GM21723 (cell line): ENCODE results near the gene ITPKB.
"Not testable (repeated sequence)": the region's sequence is repeated elsewhere in the genome, so short reads cannot be mapped to it uniquely, and the experiment has no call there.

Experiments
- ATAC-seq: cut with Tn5 transposase; IDR thresholded peaks from one replicate; pipeline ENCODE4 v1.9.1; 2021; ENCODE audit warnings: mild to moderate bottlenecking, moderate library complexity; ENCODE audit not compliant: unreplicated experiment

The ITPKB gene

DNA sequence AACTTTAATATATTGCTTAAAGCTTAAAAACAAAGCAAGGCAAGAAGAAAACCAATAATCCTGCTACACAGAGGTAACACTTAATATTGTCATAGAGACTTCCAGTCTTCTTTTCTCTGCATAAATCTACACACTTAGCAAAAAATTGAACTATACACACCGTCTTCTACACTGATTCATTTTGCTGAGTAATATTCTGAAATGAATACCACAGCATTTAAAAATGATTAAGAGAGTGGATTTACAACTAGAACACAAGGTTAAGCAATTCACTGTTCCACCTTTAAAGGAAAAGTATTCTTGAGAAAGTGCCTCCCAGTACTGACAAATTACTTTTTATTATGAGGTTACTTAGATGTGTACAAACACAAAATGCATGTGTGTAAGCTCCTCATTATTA lies 22.2 kb upstream of the ITPKB start:
- ATAC-seq = no peak

DNA sequence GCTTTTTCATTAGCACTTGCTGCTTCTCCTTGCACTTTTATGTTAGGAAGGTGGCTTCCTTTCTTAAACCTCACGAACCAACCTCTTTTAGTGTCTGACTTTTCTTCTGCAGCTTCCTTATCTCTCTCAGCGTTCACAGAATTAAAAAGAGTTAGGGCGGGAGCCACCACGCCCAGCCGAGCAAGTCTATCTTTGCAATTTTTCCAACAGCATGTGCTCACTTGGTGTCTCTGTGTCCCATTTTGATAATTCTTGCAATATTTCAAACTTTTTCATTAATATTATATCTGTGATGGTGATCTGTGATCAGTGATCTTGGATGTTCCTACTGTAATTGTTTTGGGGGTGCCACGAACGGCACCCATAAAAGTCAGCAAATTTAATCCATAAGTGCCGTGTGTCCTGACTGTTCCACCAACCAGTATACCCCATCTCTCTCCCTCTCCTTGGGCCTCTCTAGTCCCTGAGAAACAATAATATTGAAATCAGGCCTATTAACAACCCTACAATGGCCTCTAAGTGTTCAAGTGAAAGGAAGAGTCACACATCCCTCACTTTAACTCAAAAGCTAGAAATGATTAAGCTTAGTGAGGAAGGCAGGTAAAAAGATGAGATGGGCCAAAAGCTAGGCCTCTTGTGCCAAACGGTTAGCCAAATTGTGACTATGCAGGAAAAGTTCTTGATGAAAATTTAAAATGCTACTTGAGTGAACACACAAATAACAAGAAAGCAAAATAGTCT lies 15.9 kb upstream of the ITPKB start:
- ATAC-seq = no peak

DNA sequence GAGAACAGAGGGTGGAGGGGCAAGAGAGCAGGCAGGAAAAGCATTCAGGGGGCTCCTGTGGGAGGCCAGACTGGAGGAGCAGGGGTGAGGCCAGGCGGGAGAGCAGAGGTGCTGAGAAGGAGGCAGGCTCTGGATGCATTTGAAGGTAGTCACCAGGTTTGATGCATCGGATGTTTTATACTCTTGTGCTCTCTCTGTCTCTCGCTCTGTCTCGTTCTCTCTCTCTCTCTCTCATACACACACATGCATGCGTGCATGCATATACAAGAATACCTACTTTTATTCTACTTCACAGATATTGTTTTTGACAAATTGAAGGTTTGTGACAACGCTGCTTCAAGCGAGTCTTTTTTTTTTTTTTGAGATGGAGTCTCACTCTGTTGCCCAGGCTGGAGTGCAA lies 15.0 kb upstream of the ITPKB start:
- no peak for ATAC-seq

DNA sequence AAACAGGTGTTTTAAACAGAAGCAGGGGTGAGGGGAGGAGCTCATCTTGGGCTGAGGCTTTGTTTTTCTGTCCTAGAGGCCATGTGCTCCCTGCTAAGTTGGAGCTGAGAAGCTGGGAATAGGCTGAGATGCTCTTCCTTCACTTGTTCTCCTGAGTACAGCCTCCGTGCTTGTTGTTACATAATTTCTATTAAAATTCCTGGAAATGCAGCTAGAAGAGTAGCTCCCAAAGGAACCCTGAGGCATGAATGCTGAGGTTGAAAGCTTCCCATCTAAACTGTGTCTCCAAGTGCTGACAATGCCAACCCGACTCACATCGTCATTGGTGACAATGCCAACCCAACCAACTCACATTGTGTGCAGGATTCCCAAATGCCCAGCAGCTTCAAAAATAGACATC lies 12.6 kb upstream of the ITPKB start:
- ATAC-seq = no peak

DNA sequence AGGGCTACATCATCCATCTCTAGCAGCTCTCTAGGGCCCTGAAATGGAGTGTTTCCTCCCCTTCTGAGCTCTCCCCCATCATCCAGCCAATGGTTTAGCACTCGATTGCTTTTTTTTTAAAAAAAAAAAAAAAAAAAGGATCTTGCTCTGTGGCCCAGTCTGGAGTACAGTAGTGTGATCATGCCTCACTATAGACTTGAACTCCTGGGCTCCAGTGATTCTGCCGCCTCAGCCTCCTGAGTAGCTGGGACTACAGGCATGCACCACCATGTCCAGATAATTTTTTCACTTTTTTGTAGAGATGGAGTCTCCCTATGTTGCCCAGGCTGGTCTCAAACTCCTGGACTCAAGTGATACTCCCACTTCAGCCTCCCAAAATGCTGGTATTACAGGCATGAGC lies 12.1 kb upstream of the ITPKB start:
- ATAC-seq = no peak

DNA sequence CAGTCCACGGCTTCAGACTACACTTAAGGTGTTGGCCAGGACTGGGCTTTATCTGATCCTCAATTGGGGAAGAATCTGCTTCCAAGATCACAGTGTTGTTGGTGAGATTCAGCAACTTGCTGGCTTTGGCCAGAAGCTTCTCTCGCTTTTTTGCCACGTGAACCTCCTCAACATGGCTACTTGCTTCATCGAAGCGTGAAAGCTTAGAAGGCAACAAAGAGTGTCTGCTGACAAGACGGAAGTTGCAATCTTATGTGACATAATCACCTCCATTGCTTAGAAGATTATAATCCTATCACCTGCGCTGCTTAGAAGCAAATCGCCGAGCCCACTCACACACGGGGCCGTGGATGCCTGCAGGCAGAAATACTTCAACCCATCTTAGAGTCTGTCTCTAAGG lies 10.4 kb upstream of the ITPKB start:
- ATAC-seq = no peak

DNA sequence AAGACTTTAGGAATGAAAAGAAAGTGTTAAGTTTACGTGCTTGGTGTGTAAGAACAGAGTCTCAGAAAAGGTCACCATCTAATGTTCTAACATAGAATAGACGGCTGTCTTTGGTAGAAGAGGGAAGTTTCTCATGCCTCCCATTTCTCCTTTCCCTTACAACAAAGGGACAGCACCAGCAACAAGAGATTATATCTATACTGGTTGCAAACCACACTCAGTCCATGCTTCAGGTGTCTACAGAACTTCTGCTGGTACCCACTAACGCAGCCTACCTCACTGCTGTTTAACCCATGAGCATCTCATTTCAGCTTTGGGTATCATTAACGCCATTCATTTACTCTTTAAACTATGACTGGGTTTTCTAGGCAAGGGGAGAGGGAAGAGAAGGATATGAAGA lies 9.2 kb upstream of the ITPKB start:
- ATAC-seq = no peak

DNA sequence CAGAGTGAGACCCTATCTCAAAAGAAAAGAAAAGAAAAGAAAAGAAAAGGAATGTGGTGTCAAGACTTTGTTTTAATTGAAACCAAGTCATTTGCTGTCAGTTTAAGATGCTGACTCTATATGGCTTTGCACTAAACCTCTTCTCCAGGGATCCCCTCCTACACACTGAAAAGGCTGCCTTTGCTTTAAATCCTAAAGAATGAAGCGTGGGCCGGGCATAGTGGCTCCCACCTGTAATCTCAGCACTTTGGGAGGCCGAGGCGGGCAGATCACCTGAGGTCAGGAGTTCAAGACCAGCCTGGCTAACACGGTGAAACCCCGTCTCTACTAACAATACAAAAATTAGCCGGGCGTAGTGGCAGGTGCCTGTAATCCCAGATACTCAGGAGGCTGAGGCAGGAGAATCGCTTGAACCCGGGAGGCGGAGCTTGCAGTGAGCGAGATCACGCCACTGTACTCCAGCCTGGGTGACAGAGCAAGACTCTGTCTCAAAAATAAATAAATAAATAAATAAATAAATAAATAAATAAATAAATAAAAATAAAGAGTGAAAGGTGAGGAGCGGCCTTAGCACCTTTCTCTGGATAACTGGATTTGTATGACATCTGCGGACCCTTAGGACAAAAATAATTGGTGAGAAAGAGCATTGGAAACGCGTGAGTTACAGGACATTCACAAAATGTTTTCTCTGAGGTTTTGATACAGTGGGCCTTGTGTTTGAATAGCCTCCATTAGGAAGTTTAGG lies 8.6 kb upstream of the ITPKB start:
- not testable (repeated sequence) for ATAC-seq

DNA sequence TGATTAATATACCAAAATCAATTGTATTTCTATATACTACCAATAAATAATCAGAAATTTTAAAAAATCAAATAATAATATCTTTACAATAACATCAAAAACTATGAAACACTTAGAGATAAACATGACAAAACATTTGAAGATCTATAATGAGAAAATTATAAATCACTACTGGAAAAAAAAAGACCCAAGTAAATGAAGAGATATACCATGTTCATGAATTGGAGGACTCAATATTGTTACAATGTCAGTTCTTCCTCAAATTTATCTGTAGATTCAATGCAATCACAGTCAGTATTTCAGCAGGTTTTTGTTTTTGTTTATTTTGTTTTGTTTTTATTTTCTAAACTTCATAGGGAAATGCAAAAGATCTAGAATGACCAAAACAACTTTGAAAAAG lies 4.2 kb upstream of the ITPKB start:
- ATAC-seq = no peak

DNA sequence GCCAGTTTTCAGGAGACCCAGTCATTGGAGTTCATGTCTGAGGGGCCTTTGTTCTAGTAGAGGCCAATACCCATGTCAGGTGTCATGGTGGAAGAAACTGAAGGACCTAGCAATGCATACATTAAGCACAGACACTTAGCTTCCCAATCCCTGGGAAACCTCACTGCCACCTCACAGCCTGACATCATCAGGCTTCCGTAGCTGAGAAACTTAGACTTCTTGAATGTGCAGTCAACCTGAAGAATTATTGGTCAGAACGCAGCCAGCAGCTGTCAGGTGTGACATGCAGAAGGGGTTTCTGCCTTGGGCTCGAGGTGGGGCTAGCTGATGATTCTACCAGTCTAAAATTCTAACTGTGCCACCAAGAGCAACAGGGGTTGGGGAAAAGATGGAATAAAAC lies 1.9 kb upstream of the ITPKB start:
- ATAC-seq = no peak

DNA sequence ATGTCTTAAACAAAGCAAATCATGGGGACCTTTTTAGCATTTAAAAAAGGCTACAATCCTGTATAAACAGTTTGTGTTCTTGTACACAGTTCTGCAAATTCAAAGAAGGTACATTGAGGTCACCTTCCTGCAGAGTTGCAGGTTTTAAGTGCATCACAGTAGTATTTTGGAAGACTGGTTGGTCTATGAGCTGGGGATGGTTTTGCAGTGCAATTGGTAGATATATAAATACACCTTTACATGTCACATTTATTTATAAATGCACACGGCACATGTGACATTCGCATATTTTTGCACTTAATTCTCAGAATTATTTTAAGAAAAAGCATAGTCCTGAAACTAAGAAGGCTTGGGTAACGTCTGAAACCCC lies 599 bp upstream of the ITPKB start:
- ATAC-seq = no peak

DNA sequence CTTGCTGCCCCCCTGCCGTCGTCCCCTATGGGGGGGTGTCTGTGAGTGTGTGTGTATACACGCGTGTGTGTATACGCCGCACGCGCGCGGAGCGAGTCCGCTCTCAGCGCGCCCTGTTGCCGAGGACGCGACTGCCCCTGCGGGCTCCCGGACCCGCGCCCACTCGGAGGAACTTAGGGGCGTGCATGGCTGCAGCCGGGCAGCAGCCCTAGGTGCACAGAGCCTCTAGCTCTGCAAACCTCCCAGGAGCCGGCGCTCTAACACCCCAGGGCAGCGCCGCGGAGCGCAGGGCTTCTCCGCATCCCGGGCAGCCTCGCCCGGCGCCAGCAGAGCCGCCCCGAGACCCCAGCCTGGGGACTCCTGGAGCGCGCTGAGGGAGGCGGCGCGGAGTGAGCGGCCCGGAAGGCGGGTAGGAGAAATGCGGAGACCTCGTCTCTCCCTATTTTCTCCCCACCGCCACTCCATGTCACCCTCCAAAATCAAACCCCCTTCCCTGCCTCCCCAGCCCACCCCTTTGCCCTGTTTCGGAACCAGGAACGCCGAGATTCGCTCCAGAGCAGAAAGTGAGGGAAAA lies 574 bp downstream of the ITPKB start:
- ATAC-seq = peak; percentile 17

DNA sequence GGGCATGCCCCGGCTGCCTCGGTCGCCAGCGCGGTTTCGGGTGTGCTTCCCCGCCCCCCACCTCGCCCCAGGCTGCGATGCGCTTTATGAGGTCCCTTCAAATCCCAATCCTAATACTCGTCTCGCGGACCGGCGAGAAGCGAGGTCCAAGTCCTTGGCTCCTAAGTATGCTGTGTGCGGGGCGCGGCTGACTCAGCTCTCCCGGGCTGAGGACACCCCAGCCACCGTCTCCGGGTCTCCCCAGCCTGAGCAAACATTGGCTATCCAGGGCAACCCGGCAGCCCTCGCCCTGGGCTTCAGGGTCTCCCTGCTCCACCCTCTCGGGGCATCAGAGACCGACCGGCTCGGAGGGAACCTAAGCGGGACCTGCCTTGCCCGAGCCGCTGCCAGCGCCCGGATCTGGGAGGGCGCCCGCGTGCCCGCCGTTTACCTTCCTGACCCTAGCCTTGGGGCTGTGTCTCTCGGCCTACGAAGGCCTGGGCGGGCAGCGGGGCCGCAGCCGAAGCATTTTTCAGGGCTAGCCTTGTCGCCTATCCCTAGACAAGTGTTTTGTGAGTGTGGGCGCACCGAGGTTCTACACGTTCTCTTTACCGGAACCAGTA lies 1.2 kb downstream of the ITPKB start:
- peak; percentile 26 for ATAC-seq

DNA sequence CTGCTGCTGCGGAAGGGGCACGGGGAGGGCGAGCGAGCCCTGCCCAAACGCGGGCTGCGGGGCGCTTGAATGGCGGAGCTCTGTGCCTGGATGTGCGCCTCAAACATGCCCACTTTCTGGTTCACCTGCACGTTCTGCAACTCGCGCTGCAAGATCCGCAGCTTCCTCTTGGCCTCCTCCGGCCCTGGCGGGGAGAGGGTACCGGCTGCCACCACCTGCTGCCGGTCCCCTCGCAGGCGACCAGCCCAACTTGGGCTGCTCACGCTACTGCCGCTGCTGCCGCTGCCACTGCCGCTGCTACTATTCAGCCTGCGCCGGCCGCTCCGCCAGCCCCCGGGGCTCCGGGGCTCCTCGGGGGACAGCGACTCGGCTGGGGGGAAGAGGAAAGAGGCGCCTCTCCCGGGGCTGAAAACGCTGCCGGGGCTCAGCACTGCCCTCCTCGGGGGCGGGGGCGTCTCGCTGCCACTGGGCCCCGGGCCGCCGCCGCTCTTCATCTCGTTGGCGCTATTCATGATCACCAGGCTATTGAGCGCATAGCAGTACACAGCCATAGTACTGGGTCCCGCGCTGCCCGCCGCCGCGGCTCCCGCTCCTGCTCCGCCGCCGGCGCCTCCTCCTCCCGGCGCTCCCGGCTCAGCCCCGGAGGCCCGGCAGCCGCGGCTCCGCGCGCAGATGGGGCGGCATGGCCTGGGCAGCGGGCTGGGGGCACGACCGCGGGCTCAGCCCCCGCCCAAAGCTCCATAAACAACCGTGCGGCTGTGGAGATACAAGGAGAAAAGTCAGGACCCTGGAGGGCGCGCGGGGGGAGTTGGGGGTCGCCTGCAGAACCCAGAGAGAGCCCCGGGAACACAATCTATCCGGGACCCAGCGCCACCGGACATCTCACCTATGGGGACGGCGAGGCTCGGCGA lies 1.9 kb downstream of the ITPKB start:
- ATAC-seq = peak; percentile 50

DNA sequence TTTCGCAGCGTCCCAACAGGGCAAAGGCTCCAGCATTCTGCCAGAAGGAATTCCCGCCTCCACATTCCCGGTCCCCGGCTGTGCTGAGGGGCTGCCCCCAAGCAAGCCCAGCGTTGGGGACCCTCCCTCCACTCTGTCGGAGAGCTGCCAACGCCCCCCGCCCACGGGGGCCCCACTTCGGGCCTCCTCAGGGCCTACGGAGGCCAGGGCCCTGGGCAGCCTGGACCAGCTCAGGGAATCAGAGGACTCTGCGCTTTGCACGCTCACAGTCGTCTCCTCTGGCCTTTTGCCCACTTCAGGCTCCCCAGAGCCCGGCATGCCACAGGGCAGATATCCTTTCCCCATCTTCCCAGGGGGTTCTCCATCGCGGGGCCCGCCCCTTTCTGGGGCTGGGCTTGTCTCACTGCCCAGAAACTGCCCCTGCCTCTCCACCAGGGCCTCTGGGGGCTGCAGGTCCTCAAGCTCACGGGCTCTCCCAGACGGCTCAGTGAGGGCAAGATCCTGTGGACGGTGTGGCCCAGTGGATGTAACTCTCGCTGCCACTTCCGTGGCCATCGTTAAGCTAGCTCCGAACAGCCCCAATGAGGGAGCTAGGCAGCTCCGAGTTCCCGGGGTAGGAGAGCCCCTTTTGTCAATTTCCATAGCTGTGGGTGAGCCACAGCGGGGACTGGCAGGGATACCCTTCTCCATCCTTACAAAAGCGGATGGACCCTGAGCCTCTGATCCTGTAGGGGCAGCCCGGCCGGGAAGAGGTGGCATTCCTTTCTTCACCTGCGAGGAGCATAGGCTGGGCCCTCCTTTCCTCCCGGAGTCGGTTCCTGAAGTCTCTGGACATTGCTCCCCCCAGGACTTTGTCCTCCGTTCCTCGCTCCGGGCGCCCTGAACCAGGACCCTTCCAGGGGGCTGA lies 2.8 kb downstream of the ITPKB start:
- ATAC-seq = no peak

DNA sequence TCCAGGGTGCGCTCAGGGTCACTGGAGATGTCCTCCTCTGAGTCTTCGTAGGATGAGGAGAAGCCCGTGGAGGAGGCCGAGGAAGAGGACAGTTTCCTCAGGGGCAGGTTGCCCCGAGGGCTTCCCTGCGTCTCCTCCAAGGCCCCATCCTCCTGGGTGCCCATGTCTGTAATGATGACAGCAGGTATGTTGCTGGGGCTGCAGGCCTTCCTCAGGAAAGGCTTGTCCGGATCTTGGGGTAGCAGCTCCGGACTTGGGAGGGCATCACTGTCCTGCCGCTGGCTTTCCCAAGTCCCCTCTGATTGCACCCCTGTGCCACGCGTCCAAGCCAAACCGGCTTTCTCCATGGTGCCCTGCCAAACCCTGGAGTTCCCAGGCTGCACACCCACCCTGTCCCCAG lies 3.5 kb downstream of the ITPKB start:
- ATAC-seq = no peak

DNA sequence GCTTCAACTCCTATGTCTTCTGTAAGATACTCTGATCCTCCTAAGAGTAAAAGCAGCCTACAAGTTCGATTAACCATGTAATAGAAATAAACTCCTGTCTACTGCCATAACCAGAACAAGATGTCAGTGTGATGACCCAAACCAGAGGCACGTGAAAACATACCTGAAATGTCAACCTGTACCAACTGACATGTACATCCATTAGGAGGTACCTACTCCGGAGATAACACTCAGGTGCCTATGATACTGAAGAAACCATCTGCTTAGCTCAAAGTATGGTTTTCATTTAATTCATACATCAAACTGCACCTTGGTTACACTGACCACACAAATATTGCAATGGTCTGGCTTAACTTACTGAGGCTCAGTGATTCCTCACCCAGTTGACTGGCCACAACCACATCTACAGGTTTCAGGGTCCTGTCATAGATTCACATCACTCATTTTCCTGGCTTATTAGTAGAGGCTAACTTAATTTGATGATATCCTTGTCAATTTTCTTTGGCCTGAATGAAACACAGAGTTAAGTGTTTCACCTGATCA lies 4.4 kb downstream of the ITPKB start:
- no peak for ATAC-seq

DNA sequence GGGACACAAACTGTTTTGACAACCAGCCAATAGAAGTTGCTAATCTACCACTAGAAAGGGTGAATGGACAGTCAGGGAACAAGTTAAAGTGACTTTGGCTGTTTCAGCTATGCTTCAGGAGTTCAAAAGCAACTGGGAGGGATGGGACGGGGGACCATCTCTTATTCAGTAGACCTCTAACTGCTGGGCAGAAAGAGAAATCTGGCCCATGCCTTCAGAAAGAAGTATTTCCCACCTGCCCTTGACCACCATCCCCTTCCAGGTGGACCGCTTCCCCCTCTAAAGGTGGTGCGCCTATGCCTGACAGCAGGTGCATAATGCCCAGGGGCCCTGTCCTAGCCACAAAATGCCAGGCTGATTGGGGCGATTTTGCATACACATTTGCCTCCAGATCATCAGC lies 5.2 kb downstream of the ITPKB start:
- no peak for ATAC-seq

DNA sequence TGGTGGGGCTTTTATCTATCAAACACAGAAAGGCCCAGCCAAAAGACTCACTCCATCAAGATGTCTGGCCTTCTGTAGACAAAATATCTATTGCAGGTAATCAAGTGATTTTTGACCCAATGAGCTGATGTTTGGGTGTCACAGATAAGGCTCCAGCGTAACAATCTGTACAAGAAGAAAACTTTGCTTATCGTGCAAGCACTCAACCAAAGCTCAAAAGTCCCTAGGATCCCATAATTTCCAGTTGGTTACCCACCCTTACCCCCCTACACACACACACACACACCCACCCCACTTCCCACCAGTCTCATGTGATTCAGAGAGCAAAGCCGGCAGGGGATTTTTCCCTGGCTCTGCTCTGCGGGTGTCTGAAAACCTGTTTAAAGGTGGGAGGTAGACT lies 5.8 kb downstream of the ITPKB start:
- ATAC-seq = no peak

DNA sequence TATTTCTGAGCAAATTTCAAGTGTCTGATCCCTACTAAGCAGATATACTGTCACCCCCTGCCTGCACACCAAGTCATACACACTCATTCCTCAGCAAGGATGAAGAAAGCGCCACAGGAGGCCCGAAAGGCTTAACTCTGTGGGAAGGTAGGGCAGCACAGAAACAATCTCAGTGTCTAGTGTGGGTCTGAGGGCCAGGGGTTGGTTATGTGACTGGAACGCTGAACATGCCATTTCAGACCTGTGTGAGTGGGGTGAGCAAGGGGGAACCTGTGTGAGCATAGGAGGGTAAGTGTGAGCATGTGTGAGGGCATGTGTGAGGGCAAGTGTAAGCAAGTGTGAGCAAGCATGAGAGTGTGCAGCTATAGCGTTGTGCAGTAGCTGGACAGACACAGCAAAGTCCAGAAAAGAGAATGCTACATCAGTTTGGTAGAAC lies 6.2 kb downstream of the ITPKB start:
- no peak for ATAC-seq
